Activated CD8-positive, alpha-beta T cell treated with anti-CD3 and anti-CD28 coated beads for 36 hours (primary cell): ENCODE results near the gene HOXB2. TPM values are rescaled to one million over a fixed set of nuclear protein-coding genes. Genes with fewer than 3 reads are reported as not detected.

ENCODE experiments used
- ATAC-seq: fragments of 200-7000 bp; cut with Tn5 transposase; one replicate; pipeline ENCODE4 v1.10.0; 2021; ENCODE audit warnings: mild to moderate bottlenecking, moderate library complexity
- CTCF ChIA-PET: fragments of 350-600 bp; sonication (Branson Sonifier 250); formaldehyde crosslinking; loops from one replicate; lab custom pipeline; 2021; ENCODE audit warnings: antibody characterized with exemption; lab: Charles Lee
- POLR2A ChIA-PET: fragments of 350-600 bp; sonication (Branson Sonifier 250); formaldehyde crosslinking; loops from one replicate; lab custom pipeline; 2021; ENCODE audit warnings: antibody characterized with exemption; lab: Charles Lee
- DNase-seq: peaks from one replicate; pipeline ENCODE4 v3.0.0-alpha.2; 2020
- H3K27ac Mint-ChIP-seq: one replicate; pipeline ENCODE4 v1.8.0; 2021; ENCODE audit warnings: mild to moderate bottlenecking, mixed read lengths
- H3K27me3 Mint-ChIP-seq: one replicate; pipeline ENCODE4 v1.8.0; 2021; ENCODE audit warnings: mixed read lengths
- H3K36me3 Mint-ChIP-seq: one replicate; pipeline ENCODE4 v1.8.0; 2021; ENCODE audit warnings: low read depth, mixed read lengths
- H3K4me1 Mint-ChIP-seq: one replicate; pipeline ENCODE4 v1.8.0; 2021; ENCODE audit warnings: low read depth, mixed read lengths
- H3K4me3 Mint-ChIP-seq: one replicate; pipeline ENCODE4 v1.8.0; 2021; ENCODE audit warnings: mild to moderate bottlenecking, moderate library complexity, mixed read lengths
- H3K9me3 Mint-ChIP-seq: one replicate; pipeline ENCODE4 v1.8.0; 2021; ENCODE audit warnings: mixed read lengths
- CTCF ChIP-seq: fragments of 200-600 bp; IDR thresholded peaks from one replicate; pipeline ENCODE4 v1.8.0; 2022; ENCODE audit warnings: antibody characterized with exemption, mild to moderate bottlenecking
- intact Hi-C: fragments of 100-400 bp; cut with micrococcal nuclease; formaldehyde crosslinking; loops from one replicate; pipeline ENCODE4 v1.10.0; 2022
- total RNA-seq, 2 experiments: library from RNA; stranded (reverse); gene quantifications; one replicate each; pipeline ENCODE4 v1.2.3, GENCODE V29; 2021

Gene HOXB2
- total RNA-seq, 2 experiments from 2014 or later: 12.6 to 13.0 TPM

- Mint-ChIP-seq H3K36me3 (no peaks in the 10 kb centered on the region), H3K27me3 (peaks cover 16% of the 10 kb centered on the region), H3K27ac (no peak overlapping the region), H3K9me3 (no peaks in the 10 kb centered on the region), H3K4me3 (no peak overlapping the region), H3K4me1 (peaks cover 29% of the 10 kb centered on the region)
- POLR2A ChIA-PET: no interaction called here
- CTCF ChIA-PET: interaction anchor here (0.8 to 2.3 kb wide), 5 partner anchors 9 to 86 kb away, joined by 3 to 6 read pairs (median 3); no protein-coding TSS in a partner anchor
- DNase-seq (no peak), ATAC-seq (no peak)
- intact Hi-C loops: no loop called here
- TF ChIP-seq CTCF: no peak
These were observed 28.7 kb downstream of the HOXB2 start for GRCh38 chr17:48515925-48516900.

GRCh38 chr17:48514477-48514876 is 30.4 kb downstream of the HOXB2 start:
- DNase-seq: no peak
- ChIA-PET POLR2A (interaction anchor here (1.2 kb wide), 1 partner anchor 64 kb away, joined by 4 read pairs; no protein-coding TSS in a partner anchor), CTCF (interaction anchor here (0.9 to 2.2 kb wide), 5 partner anchors 8 to 178 kb away, joined by 3 to 8 read pairs (median 3); partner anchors contain the start of gene HOXB5)
- Mint-ChIP-seq H3K27ac (no peak overlapping the region), H3K9me3 (no peaks in the 10 kb centered on the region), H3K4me1 (peaks cover 39% of the 10 kb centered on the region), H3K36me3 (no peaks in the 10 kb centered on the region), H3K27me3 (peaks cover 7% of the 10 kb centered on the region), H3K4me3 (no peak overlapping the region)
- ATAC-seq: no peak
- intact Hi-C loops: no loop called here
- TF ChIP-seq CTCF: no peak

GRCh38 chr17:48513666-48514455 is 31.0 kb downstream of the HOXB2 start:
- CTCF ChIA-PET: interaction anchor here (0.9 to 2.2 kb wide), 8 partner anchors 9 to 177 kb away, joined by 3 to 10 read pairs (median 4); partner anchors contain the start of gene HOXB5
- Mint-ChIP-seq H3K4me1 (peaks cover 39% of the 10 kb centered on the region), H3K36me3 (no peaks in the 10 kb centered on the region), H3K27ac (no peak overlapping the region), H3K4me3 (no peak overlapping the region), H3K27me3 (peaks cover 7% of the 10 kb centered on the region), H3K9me3 (no peaks in the 10 kb centered on the region)
- ATAC-seq: no peak
- POLR2A ChIA-PET: interaction anchor here (1.2 kb wide), 1 partner anchor 65 kb away, joined by 4 read pairs; no protein-coding TSS in a partner anchor
- intact Hi-C loops: no loop called here
- no peak for TF ChIP-seq CTCF
- DNase-seq: no peak

GRCh38 chr17:48513097-48513496 is 31.8 kb downstream of the HOXB2 start:
- DNase-seq: peak; percentile 44
- TF ChIP-seq CTCF: no peak
- H3K9me3 Mint-ChIP-seq: no peaks in the 10 kb centered on the region
- peak; percentile 75 for ATAC-seq
- POLR2A ChIA-PET: no interaction called here
- H3K4me3 Mint-ChIP-seq: peak overlapping the region; percentile 57
- intact Hi-C loops: no loop called here
- no peaks in the 10 kb centered on the region for H3K36me3 Mint-ChIP-seq
- H3K4me1 Mint-ChIP-seq: peaks cover 39% of the 10 kb centered on the region
- CTCF ChIA-PET: interaction anchor here (0.6 to 2.2 kb wide), 7 partner anchors 9 to 100 kb away, joined by 3 to 10 read pairs (median 4); partner anchors contain the start of gene HOXB5
- H3K27me3 Mint-ChIP-seq: peaks cover 7% of the 10 kb centered on the region
- peak overlapping the region; percentile 78 for H3K27ac Mint-ChIP-seq
